T-helper 2 cell treated with Interferon-gamma antibody and Interleukin-4, amounts not matched to agents 5 μg/mL and 100 μg/mL, for 36 hours (primary cell): ENCODE data around the gene CLEC14A.

Experiments
- DNase-seq: peaks from one replicate; pipeline ENCODE4 v3.0.0; 2021; ENCODE audit warnings: low spot score
- H3K27ac Mint-ChIP-seq: one replicate; pipeline ENCODE4 v1.8.0; 2021; ENCODE audit warnings: mild to moderate bottlenecking, mixed read lengths
- H3K27me3 Mint-ChIP-seq: one replicate; pipeline ENCODE4 v1.8.0; 2021; ENCODE audit warnings: low read depth, mixed read lengths
- H3K36me3 Mint-ChIP-seq: one replicate; pipeline ENCODE4 v1.8.0; 2021; ENCODE audit warnings: low read depth, mixed read lengths
- H3K4me1 Mint-ChIP-seq: one replicate; pipeline ENCODE4 v1.8.0; 2021; ENCODE audit warnings: low read depth, mixed read lengths
- H3K4me3 Mint-ChIP-seq: one replicate; pipeline ENCODE4 v1.8.0; 2022; ENCODE audit warnings: mild to moderate bottlenecking, moderate library complexity, mixed read lengths
- H3K9me3 Mint-ChIP-seq: one replicate; pipeline ENCODE4 v1.8.0; 2021; ENCODE audit warnings: mixed read lengths

Gene CLEC14A

DNA sequence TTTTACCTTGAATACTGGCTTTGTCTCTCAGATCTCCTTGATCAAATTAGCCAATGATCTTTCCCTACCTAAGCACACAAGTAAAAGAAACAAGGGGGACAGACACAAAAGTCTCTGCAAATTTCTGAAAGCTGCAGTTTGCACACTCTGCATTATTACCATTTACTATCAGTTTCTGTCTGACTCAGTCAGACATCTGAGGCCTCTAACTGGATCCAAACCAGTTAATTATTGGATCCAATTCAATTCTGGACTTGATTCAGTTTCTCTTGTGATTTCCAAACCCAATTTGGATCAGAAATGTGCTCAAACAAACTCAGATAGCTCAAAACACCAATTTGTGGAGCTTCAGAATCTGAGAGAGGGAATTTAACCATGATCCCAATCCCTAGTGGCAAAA is 31.6 kb downstream of the CLEC14A start:
- Mint-ChIP-seq H3K4me3 (no peak overlapping the region), H3K9me3 (peaks cover 3% of the 10 kb centered on the region), H3K27me3 (no peaks in the 10 kb centered on the region), H3K36me3 (no peaks in the 10 kb centered on the region), H3K4me1 (no peaks in the 10 kb centered on the region), H3K27ac (no peak overlapping the region)
- DNase-seq, result no peak

- DNase-seq, result no peak
- H3K9me3 Mint-ChIP-seq, result peaks cover 3% of the 10 kb centered on the region
- H3K27me3 Mint-ChIP-seq, result no peaks in the 10 kb centered on the region
- H3K4me1 Mint-ChIP-seq, result no peaks in the 10 kb centered on the region
- H3K4me3 Mint-ChIP-seq, result no peak overlapping the region
- H3K36me3 Mint-ChIP-seq, result no peaks in the 10 kb centered on the region
- H3K27ac Mint-ChIP-seq, result no peak overlapping the region
These were observed 34.8 kb downstream of the CLEC14A start for GRCh38 chr14:38221077-38221476.

GRCh38 chr14:38217553-38217952 is 38.3 kb downstream of the CLEC14A start:
- no peak overlapping the region for H3K27ac Mint-ChIP-seq
- H3K4me3 Mint-ChIP-seq, result no peak overlapping the region
- no peaks in the 10 kb centered on the region for H3K9me3 Mint-ChIP-seq
- DNase-seq, result no peak
- peaks cover 16% of the 10 kb centered on the region for H3K27me3 Mint-ChIP-seq
- no peaks in the 10 kb centered on the region for H3K4me1 Mint-ChIP-seq
- no peaks in the 10 kb centered on the region for H3K36me3 Mint-ChIP-seq

DNA sequence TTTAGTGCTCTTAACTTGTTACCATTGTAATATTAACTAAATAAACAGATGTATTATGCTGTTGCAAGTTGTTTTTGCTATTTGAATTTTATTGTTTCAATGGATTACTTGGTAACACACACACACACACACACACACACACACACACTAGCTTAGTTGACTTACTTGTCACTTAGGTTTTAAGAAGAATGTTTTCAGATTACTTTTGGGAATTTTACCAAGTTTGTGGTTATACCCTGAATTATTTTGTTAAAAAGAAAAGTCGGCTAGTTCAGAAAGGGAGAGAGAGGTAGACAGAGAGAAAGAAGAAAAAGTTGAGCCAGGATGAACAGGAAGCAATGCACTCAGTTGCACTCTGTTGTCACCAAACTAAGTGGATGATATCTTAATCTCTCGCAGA is 42.9 kb downstream of the CLEC14A start:
- no peak overlapping the region for H3K4me3 Mint-ChIP-seq
- H3K27ac Mint-ChIP-seq, result no peak overlapping the region
- H3K36me3 Mint-ChIP-seq, result no peaks in the 10 kb centered on the region
- H3K27me3 Mint-ChIP-seq, result peaks cover 50% of the 10 kb centered on the region
- peaks cover 2% of the 10 kb centered on the region for H3K4me1 Mint-ChIP-seq
- DNase-seq, result no peak
- no peaks in the 10 kb centered on the region for H3K9me3 Mint-ChIP-seq

DNA sequence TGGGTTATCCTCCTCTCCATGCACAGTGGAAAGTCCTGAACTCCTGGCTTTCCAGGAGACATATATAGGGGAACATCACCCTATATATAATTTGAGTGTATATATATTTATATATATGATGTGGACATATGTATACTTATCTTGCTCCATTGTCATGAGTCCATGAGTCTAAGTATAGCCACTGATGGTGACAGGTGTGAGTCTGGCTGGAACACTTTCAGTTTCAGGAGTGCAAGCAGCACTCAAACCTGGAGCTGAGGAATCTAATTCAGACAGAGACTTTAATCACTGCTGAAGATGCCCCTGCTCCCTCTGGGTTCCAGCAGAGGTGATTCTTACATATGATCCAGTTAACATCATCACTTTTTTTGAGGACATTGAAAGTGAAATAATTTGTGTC is 43.8 kb downstream of the CLEC14A start:
- Mint-ChIP-seq H3K27me3 (peaks cover 58% of the 10 kb centered on the region), H3K36me3 (no peaks in the 10 kb centered on the region), H3K9me3 (no peaks in the 10 kb centered on the region), H3K4me3 (no peak overlapping the region), H3K27ac (no peak overlapping the region), H3K4me1 (peaks cover 2% of the 10 kb centered on the region)
- no peak for DNase-seq

GRCh38 chr14:38211255-38211735 is 44.6 kb downstream of the CLEC14A start:
- peaks cover 61% of the 10 kb centered on the region for H3K27me3 Mint-ChIP-seq

GRCh38 chr14:38210587-38211216 is 45.2 kb downstream of the CLEC14A start:
- DNase-seq, result no peak
- Mint-ChIP-seq H3K9me3 (no peaks in the 10 kb centered on the region), H3K36me3 (no peaks in the 10 kb centered on the region), H3K27ac (no peak overlapping the region), H3K27me3 (peaks cover 61% of the 10 kb centered on the region), H3K4me1 (peaks cover 2% of the 10 kb centered on the region), H3K4me3 (no peak overlapping the region)

More at GRCh38 chr14:38211255-38211735, 44.6 kb downstream of the CLEC14A start:
- no peak overlapping the region for H3K4me3 Mint-ChIP-seq
- H3K27ac Mint-ChIP-seq, result no peak overlapping the region
- H3K36me3 Mint-ChIP-seq, result no peaks in the 10 kb centered on the region
- no peak for DNase-seq
- no peaks in the 10 kb centered on the region for H3K9me3 Mint-ChIP-seq
- H3K4me1 Mint-ChIP-seq, result peaks cover 2% of the 10 kb centered on the region

GRCh38 chr14:38209572-38210557 is 46.0 kb downstream of the CLEC14A start:
- Mint-ChIP-seq H3K9me3 (no peaks in the 10 kb centered on the region), H3K27me3 (peaks cover 66% of the 10 kb centered on the region), H3K36me3 (no peaks in the 10 kb centered on the region), H3K4me1 (peaks cover 2% of the 10 kb centered on the region), H3K4me3 (no peak overlapping the region), H3K27ac (no peak overlapping the region)
- DNase-seq, result no peak

- peak overlapping the region; percentile 8 for H3K27ac Mint-ChIP-seq
- H3K36me3 Mint-ChIP-seq, result no peaks in the 10 kb centered on the region
- DNase-seq, result no peak
- peaks cover 2% of the 10 kb centered on the region for H3K4me1 Mint-ChIP-seq
- no peak overlapping the region for H3K4me3 Mint-ChIP-seq
- H3K27me3 Mint-ChIP-seq, result peaks cover 60% of the 10 kb centered on the region
- H3K9me3 Mint-ChIP-seq, result no peaks in the 10 kb centered on the region
These were observed 47.0 kb downstream of the CLEC14A start for GRCh38 chr14:38208618-38209562.

- no peaks in the 10 kb centered on the region for H3K36me3 Mint-ChIP-seq
- no peaks in the 10 kb centered on the region for H3K9me3 Mint-ChIP-seq
- H3K4me1 Mint-ChIP-seq, result peaks cover 2% of the 10 kb centered on the region
- H3K4me3 Mint-ChIP-seq, result no peak within 1 kb of the TSS
- peaks cover 53% of the 10 kb centered on the region for H3K27me3 Mint-ChIP-seq
- H3K27ac Mint-ChIP-seq, result peak within 1 kb of the TSS; percentile 8
- no peak for DNase-seq
These were observed 47.9 kb downstream of the CLEC14A start, which contains the start of gene SSTR1 for GRCh38 chr14:38207736-38208617. Gene SSTR1, plus strand, starts transcription at chr14:38207904. Its CDS starts 1,486 bp downstream, at chr14:38209390.

DNA sequence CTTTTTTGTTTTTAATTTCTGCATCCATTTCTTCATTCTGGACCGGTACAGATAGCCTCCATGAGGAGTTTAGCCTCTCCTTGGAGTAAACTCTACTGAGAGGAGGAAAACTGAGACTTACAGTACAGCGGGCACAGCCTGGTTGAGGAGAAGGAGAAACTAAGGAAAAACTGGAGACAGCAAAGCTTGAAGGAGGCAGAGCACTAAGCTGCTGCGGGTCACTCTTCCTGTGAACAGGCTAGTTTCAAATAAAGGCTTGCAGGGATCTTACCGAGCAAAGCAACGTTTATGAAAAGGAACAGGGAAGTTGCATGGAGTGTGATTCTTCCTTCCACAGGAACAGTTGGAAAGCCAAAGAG is 48.5 kb downstream of the CLEC14A start:
- H3K27ac Mint-ChIP-seq, result no peak overlapping the region
- H3K4me1 Mint-ChIP-seq, result peaks cover 2% of the 10 kb centered on the region
- no peaks in the 10 kb centered on the region for H3K9me3 Mint-ChIP-seq
- DNase-seq, result no peak
- no peak overlapping the region for H3K4me3 Mint-ChIP-seq
- H3K27me3 Mint-ChIP-seq, result peaks cover 51% of the 10 kb centered on the region
- no peaks in the 10 kb centered on the region for H3K36me3 Mint-ChIP-seq

GRCh38 chr14:38206689-38207376 is 49.1 kb downstream of the CLEC14A start:
- peaks cover 2% of the 10 kb centered on the region for H3K4me1 Mint-ChIP-seq
- H3K36me3 Mint-ChIP-seq, result no peaks in the 10 kb centered on the region
- H3K27me3 Mint-ChIP-seq, result peaks cover 50% of the 10 kb centered on the region
- H3K27ac Mint-ChIP-seq, result no peak overlapping the region
- H3K4me3 Mint-ChIP-seq, result no peak overlapping the region
- DNase-seq, result no peak
- no peaks in the 10 kb centered on the region for H3K9me3 Mint-ChIP-seq
